ENCODE results near the gene KCNMA1. TPM values are rescaled to one million over a fixed set of nuclear protein-coding genes. Genes with fewer than 3 reads are reported as not detected.

Gene KCNMA1
- total RNA-seq, 1 experiment from 2014 or later, result 0.70 TPM

GRCh38 chr10:77497748-77498147 is 139.9 kb downstream of the KCNMA1 start:
- no peaks in the 10 kb centered on the region for H3K9me3 ChIP-seq (ENCODE audit: insufficient read depth, low read depth)
- H3K79me2 ChIP-seq (ENCODE audit: low read depth), result no peaks in the 10 kb centered on the region
- TF ChIP-seq CTCF (conservative IDR thresholded peaks at IDR 0.05), result no peak
- TF ChIP-seq EZH2 (IDR thresholded peaks at IDR 0.05; ENCODE audit: low read depth), result no peak
- no peak overlapping the region for H3K4me3 ChIP-seq
- ChIA-PET CTCF (no interaction called here), POLR2A (ENCODE audit: unreplicated experiment) (no interaction called here)
- H3F3A ChIP-seq (ENCODE audit: insufficient read depth, low read depth), result no peaks in the 10 kb centered on the region; the same call in 1 of the 2 replicates
- no peaks in the 10 kb centered on the region for H4K20me1 ChIP-seq (ENCODE audit: insufficient read depth)
- H3K9me2 ChIP-seq (ENCODE audit: insufficient read depth), result no peaks in the 10 kb centered on the region
- no peak overlapping the region for H3K4me2 ChIP-seq
- peaks cover 23% of the 10 kb centered on the region for H3K4me1 ChIP-seq (replicated peaks; ENCODE audit: insufficient read depth)
- H3K27ac ChIP-seq, result no peak overlapping the region
- H2AFZ ChIP-seq, result no peak overlapping the region
- BruUV-seq (replicated peaks), result no TSS peak
- no peaks in the 10 kb centered on the region for H3K36me3 ChIP-seq (ENCODE audit: low read depth)
- no peak for DNase-seq
- intact Hi-C loops (cut with micrococcal nuclease; ENCODE audit: unreplicated experiment), result no loop called here
- H3K27me3 ChIP-seq (ENCODE audit: insufficient read depth, low read depth), result no peaks in the 10 kb centered on the region

DNA sequence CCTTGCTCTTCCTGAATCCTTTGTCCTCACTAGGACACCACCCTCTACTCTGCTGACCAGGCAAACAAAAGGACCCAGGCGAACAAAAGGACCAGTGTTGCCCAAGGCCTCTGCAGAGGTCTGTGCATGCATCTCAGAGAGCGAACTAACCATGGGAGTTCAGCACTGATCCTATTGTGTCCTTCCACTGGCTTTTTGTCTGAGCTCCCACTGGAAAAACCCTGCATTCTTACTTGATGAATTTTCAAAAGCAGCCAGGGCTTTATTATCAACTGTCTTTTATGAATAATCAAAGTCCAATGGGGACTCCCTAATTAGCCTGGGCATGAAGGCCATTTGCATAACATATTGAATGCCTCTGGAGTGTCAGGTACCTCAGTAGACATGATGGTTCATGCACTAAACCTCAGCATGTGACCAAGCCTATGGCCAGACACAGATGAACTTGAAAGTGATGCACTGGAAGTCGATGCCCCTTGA is 140.6 kb downstream of the KCNMA1 start:
- no peaks in the 10 kb centered on the region for H3K9me2 ChIP-seq (ENCODE audit: insufficient read depth)
- H4K20me1 ChIP-seq (ENCODE audit: insufficient read depth), result no peaks in the 10 kb centered on the region
- no peaks in the 10 kb centered on the region for H3K27me3 ChIP-seq (ENCODE audit: insufficient read depth, low read depth)
- CTCF ChIA-PET, result no interaction called here
- POLR2A ChIA-PET (ENCODE audit: unreplicated experiment), result no interaction called here
- H3F3A ChIP-seq (ENCODE audit: insufficient read depth, low read depth), result no peaks in the 10 kb centered on the region
- H3K9me3 ChIP-seq (ENCODE audit: insufficient read depth, low read depth), result no peaks in the 10 kb centered on the region
- intact Hi-C loops (cut with micrococcal nuclease; ENCODE audit: unreplicated experiment), result no loop called here
- DNase-seq, result no peak
- BruUV-seq (replicated peaks), result no TSS peak
- TF ChIP-seq EZH2 (IDR thresholded peaks at IDR 0.05; ENCODE audit: low read depth), result no peak
- no peak for TF ChIP-seq CTCF (conservative IDR thresholded peaks at IDR 0.05)
- H3K4me3 ChIP-seq, result no peak overlapping the region
- no peak overlapping the region for H3K27ac ChIP-seq
- H3K36me3 ChIP-seq (ENCODE audit: low read depth), result no peaks in the 10 kb centered on the region
- no peaks in the 10 kb centered on the region for H3K79me2 ChIP-seq (ENCODE audit: low read depth)
- no peak overlapping the region for H2AFZ ChIP-seq
- no peak overlapping the region for H3K4me2 ChIP-seq
- peaks cover 22% of the 10 kb centered on the region for H3K4me1 ChIP-seq (replicated peaks; ENCODE audit: insufficient read depth)

GRCh38 chr10:77494756-77495541 is 142.7 kb downstream of the KCNMA1 start:
- intact Hi-C loops (cut with micrococcal nuclease; ENCODE audit: unreplicated experiment), result loop anchor here (5.0 kb wide), 1 partner anchor 147 kb away; no protein-coding TSS in a partner anchor
- no peaks in the 10 kb centered on the region for H3K79me2 ChIP-seq (ENCODE audit: low read depth)
- no peaks in the 10 kb centered on the region for H3K9me3 ChIP-seq (ENCODE audit: insufficient read depth, low read depth)
- BruUV-seq (replicated peaks), result no TSS peak
- DNase-seq, result no peak
- H3K27ac ChIP-seq, result no peak overlapping the region
- CTCF ChIA-PET, result no interaction called here
- H3K36me3 ChIP-seq (ENCODE audit: low read depth), result no peaks in the 10 kb centered on the region
- no peaks in the 10 kb centered on the region for H3K9me2 ChIP-seq (ENCODE audit: insufficient read depth)
- H3K4me1 ChIP-seq (replicated peaks; ENCODE audit: insufficient read depth), result peaks cover 10% of the 10 kb centered on the region; the same call in 1 of the 2 replicates
- no peaks in the 10 kb centered on the region for H4K20me1 ChIP-seq (ENCODE audit: insufficient read depth)
- POLR2A ChIA-PET (ENCODE audit: unreplicated experiment), result interaction anchor here (0.6 kb wide), 1 partner anchor 8 kb away, joined by 11 read pairs; no protein-coding TSS in a partner anchor
- no peak overlapping the region for H2AFZ ChIP-seq
- no peaks in the 10 kb centered on the region for H3K27me3 ChIP-seq (ENCODE audit: insufficient read depth, low read depth)
- no peaks in the 10 kb centered on the region for H3F3A ChIP-seq (ENCODE audit: insufficient read depth, low read depth)
- TF ChIP-seq EZH2 (IDR thresholded peaks at IDR 0.05; ENCODE audit: low read depth) (no peak), CTCF (conservative IDR thresholded peaks at IDR 0.05) (no peak)
- H3K4me2 ChIP-seq, result no peak overlapping the region
- H3K4me3 ChIP-seq, result no peak overlapping the region

Measured in PC-9 (cell line).